A549 (cell line): ENCODE measurements around the gene YIPF5. TPM values are rescaled to one million over a fixed set of nuclear protein-coding genes. Genes with fewer than 3 reads are reported as not detected.
A peak's percentile ranks its signal among the peaks of the same experiment; 100 is the strongest.

ENCODE experiments used
- ATAC-seq, 2 experiments: fragments of 200-7000 bp in 1 of 2; fragments of >200 bp in 1 of 2; cut with Nextera tagmentation in 1 of 2; cut with Tn5 transposase in 1 of 2; 3 replicates each; pipeline versions ENCODE4 v1.8.0 to v1.9.1; 2018 to 2020; ENCODE audit warnings: mild to moderate bottlenecking in 1 of 2, moderate library complexity in 1 of 2
- CTCF ChIA-PET: fragments of 300-600 bp; sonication (Branson Sonifier 250); formaldehyde crosslinking; extraction: SDS; loops from one replicate; lab custom pipeline; 2021; ENCODE audit warnings: antibody characterized with exemption, inconsistent platforms; lab: Yijun Ruan, JAX
- POLR2A ChIA-PET: fragments of 350-600 bp; formaldehyde crosslinking; extraction: SDS; loops from one replicate; lab custom pipeline; 2021; ENCODE audit warnings: antibody characterized with exemption, inconsistent platforms; lab: Yijun Ruan, JAX
- DNase-seq, 2 experiments: peaks; one replicate each; pipeline versions ENCODE4 v3.0.0 to v3.0.0-alpha.2; 2011 to 2016; ENCODE audit warnings: low read depth in 1 of 2, low spot score in 1 of 2
- FAIRE-seq: peaks from 2 replicates; lab custom pipeline; 2011; peaks lifted over from hg19 to GRCh38; lab: Jason Lieb, UNC
- H3K27ac ChIP-seq, 2 experiments: fragments of >200 bp; sonication (Bioruptor Twin); formaldehyde crosslinking; 3 replicates each; pipeline ENCODE4 v1.5.1; 2016 to 2017
- H3K4me1 ChIP-seq: fragments of >200 bp; sonication (Bioruptor Twin); formaldehyde crosslinking; 3 replicates; pipeline ENCODE4 v1.6.1; 2016
- H3K4me2 ChIP-seq: fragments of >200 bp; sonication (Bioruptor Twin); formaldehyde crosslinking; 3 replicates; pipeline ENCODE4 v1.6.1; 2016
- H3K4me3 ChIP-seq: fragments of >200 bp; sonication (Bioruptor Twin); formaldehyde crosslinking; 3 replicates; pipeline ENCODE4 v1.5.1; 2016
- H3K9me3 ChIP-seq: fragments of >200 bp; sonication (Bioruptor Twin); formaldehyde crosslinking; 3 replicates; pipeline ENCODE4 v1.6.1; 2016
- BHLHE40 ChIP-seq: IDR thresholded peaks from 2 replicates; pipeline ENCODE4 v1.6.1; 2012; ENCODE audit warnings: low read depth, low read length, inconsistent platforms
- CBX8 ChIP-seq: fragments of 200-600 bp; sonication (generic); IDR thresholded peaks from 2 replicates; pipeline ENCODE4 v1.6.1; 2016
- CHD4 ChIP-seq: fragments of 200-600 bp; sonication (generic); IDR thresholded peaks from 2 replicates; pipeline ENCODE4 v1.6.1; 2016; ENCODE audit warnings: antibody characterized with exemption, mild to moderate bottlenecking, borderline replicate concordance
- E2F6 ChIP-seq: IDR thresholded peaks from 2 replicates; pipeline ENCODE4 v1.6.1; 2012; ENCODE audit warnings: low read depth, borderline replicate concordance
- EHF ChIP-seq: fragments of 250-450 bp; sonication (Bioruptor Pico); IDR thresholded peaks from 2 replicates; pipeline ENCODE4 v1.5.0; 2020; ENCODE audit warnings: mild to moderate bottlenecking
- ELK1 ChIP-seq: fragments of 150-350 bp; IDR thresholded peaks from 2 replicates; pipeline ENCODE4 v1.6.1; 2014; ENCODE audit warnings: low read depth, mild to moderate bottlenecking, low read length
- FOSB ChIP-seq: fragments of 250-450 bp; sonication (Bioruptor Pico); IDR thresholded peaks from 2 replicates; pipeline ENCODE4 v1.5.0; 2020; ENCODE audit warnings: mild to moderate bottlenecking, moderate library complexity
- FOSL2 ChIP-seq, 2 experiments: fragments of 450-650 bp in 1 of 2; fragments of >200 bp in 1 of 2; sonication (Bioruptor Twin) in 1 of 2; formaldehyde crosslinking; IDR thresholded peaks; 2 replicates each; pipeline versions ENCODE4 v1.5.0 to v1.6.1; 2016 to 2020; ENCODE audit warnings: mild to moderate bottlenecking in 1 of 2, moderate library complexity in 1 of 2
- FOXS1 ChIP-seq: fragments of 250-450 bp; sonication (Bioruptor Pico); IDR thresholded peaks from 2 replicates; pipeline ENCODE4 v1.5.0; 2020; ENCODE audit warnings: mild to moderate bottlenecking, moderate library complexity
- GATA3 ChIP-seq: IDR thresholded peaks from 2 replicates; pipeline ENCODE4 v1.6.1; 2012; ENCODE audit warnings: borderline replicate concordance
- HES2 ChIP-seq: fragments of >200 bp; sonication (Bioruptor Twin); formaldehyde crosslinking; IDR thresholded peaks from 2 replicates; pipeline ENCODE4 v1.6.1; 2016
- HMGXB4 ChIP-seq: fragments of 250-450 bp; sonication (Bioruptor Pico); IDR thresholded peaks from 2 replicates; pipeline ENCODE4 v1.5.0; 2021; ENCODE audit warnings: mild to moderate bottlenecking, moderate library complexity, borderline replicate concordance
- JUNB ChIP-seq: fragments of >200 bp; sonication (Bioruptor Twin); formaldehyde crosslinking; IDR thresholded peaks from 2 replicates; pipeline ENCODE4 v1.6.1; 2016
- KDM1A ChIP-seq: fragments of 200-600 bp; sonication (generic); IDR thresholded peaks from 2 replicates; pipeline ENCODE4 v1.6.1; 2016; ENCODE audit warnings: low read depth, mild to moderate bottlenecking
- MAFK ChIP-seq: fragments of 450-650 bp; IDR thresholded peaks from 2 replicates; pipeline ENCODE4 v1.6.1; 2014; ENCODE audit not compliant: partially characterized antibody
- MAX ChIP-seq: IDR thresholded peaks from 2 replicates; pipeline ENCODE4 v1.6.1; 2012
- NPAS2 ChIP-seq: fragments of 250-450 bp; sonication (Bioruptor Pico); IDR thresholded peaks from 2 replicates; pipeline ENCODE4 v1.8.0; 2022; ENCODE audit warnings: mild to moderate bottlenecking, moderate library complexity, borderline replicate concordance
- PHF8 ChIP-seq: fragments of 200-600 bp; sonication (generic); IDR thresholded peaks from 2 replicates; pipeline ENCODE4 v1.6.1; 2016; ENCODE audit warnings: low read depth, mild to moderate bottlenecking, antibody characterized with exemption, moderate library complexity, borderline replicate concordance
- POLR2A ChIP-seq: IDR thresholded peaks from 2 replicates; pipeline ENCODE4 v1.6.1; 2012; ENCODE audit warnings: mild to moderate bottlenecking, low read length
- RFX5 ChIP-seq: fragments of 450-650 bp; IDR thresholded peaks from 2 replicates; pipeline ENCODE4 v1.7.1; 2014; ENCODE audit warnings: antibody characterized with exemption, mild to moderate bottlenecking, moderate library complexity
- SMC3 ChIP-seq: fragments of >200 bp; sonication (Bioruptor Twin); formaldehyde crosslinking; IDR thresholded peaks from 3 replicates; pipeline ENCODE4 v1.6.1; 2018; ENCODE audit warnings: inconsistent platforms
- TFCP2L1 ChIP-seq: fragments of 250-450 bp; sonication (Bioruptor Pico); IDR thresholded peaks from 2 replicates; pipeline ENCODE4 v1.5.0; 2021; ENCODE audit warnings: mild to moderate bottlenecking
- USF2 ChIP-seq: fragments of 450-650 bp; IDR thresholded peaks from 2 replicates; pipeline ENCODE4 v1.6.1; 2014; ENCODE audit warnings: antibody characterized with exemption
- ZNF302 ChIP-seq: fragments of 250-450 bp; sonication (Bioruptor Pico); IDR thresholded peaks from 2 replicates; pipeline ENCODE4 v1.9.0; 2021; ENCODE audit warnings: inconsistent platforms, mild to moderate bottlenecking, moderate library complexity
- WGBS: methylation state at CpG from one replicate; pipeline ENCODE4 v1.1.6; 2017; ENCODE audit errors: missing lambda C conversion rate; 5-methylcytosine and 5-hydroxymethylcytosine counted together
- polyA plus RNA-seq, 4 experiments: library from polyadenylated mRNA; depleted of rRNA in 3 of 4; stranded (reverse); fragments of >200 nt; fragmentation: RNase III in 1 of 4; extraction: RNeasy Plus Mini Kit Qiagen cat#74134 plus additional on column Dnase treatment in 1 of 4; gene quantifications; 2 replicates in 3 of 4; 3 replicates in 1 of 4; pipeline ENCODE4 v1.2.3, GENCODE V29; 2011 to 2017

YIPF5 gene
- polyA plus RNA-seq, 2 of the 4 experiments (the other 2 are of a cell fraction), result 54.9 to 80.2 TPM

GRCh38 chr5:144133050-144133633 lies 37.3 kb downstream of the YIPF5 start:
- Histone ChIP-seq H3K4me3 (no peak overlapping the region), H3K27ac (no peak overlapping the region), H3K4me2 (no peak overlapping the region), H3K4me1 (no peaks in the 10 kb centered on the region), H3K9me3 (no peaks in the 10 kb centered on the region)
- no peak for ATAC-seq
- ChIA-PET POLR2A (no interaction called here), CTCF (interaction anchor here (0.7 to 5.0 kb wide), 3 partner anchors 9 to 308 kb away, joined by 3 to 37 read pairs (median 3); no protein-coding TSS in a partner anchor)
- FAIRE-seq, result peak; percentile 43
- 79% methylated on average over 4 of the region's 4 CpGs for WGBS
- DNase-seq, result no peak
- peak; percentile 62 for TF ChIP-seq MAFK
- no peak for TF ChIP-seq CBX8
- no peak for TF ChIP-seq KDM1A

- Histone ChIP-seq H3K9me3 (no peaks in the 10 kb centered on the region), H3K4me3 (no peak overlapping the region), H3K27ac (no peak overlapping the region), H3K4me2 (no peak overlapping the region), H3K4me1 (no peaks in the 10 kb centered on the region)
- no peak for ATAC-seq
- FAIRE-seq, result no peak
- WGBS, result 66% methylated on average over 4 of the region's 4 CpGs
- no peak for TF ChIP-seq POLR2A
- no peak for TF ChIP-seq SMC3
- TF ChIP-seq CBX8, result no peak
- TF ChIP-seq RFX5, result no peak
- TF ChIP-seq NPAS2 (CRISPR knock-in tag), result no peak
- TF ChIP-seq FOSB (CRISPR knock-in tag), result no peak
- TF ChIP-seq ELK1, result no peak
- TF ChIP-seq CHD4, result no peak
- no peak for TF ChIP-seq TFCP2L1 (CRISPR knock-in tag)
- no peak for TF ChIP-seq BHLHE40
- TF ChIP-seq FOXS1 (CRISPR knock-in tag), result no peak
- POLR2A ChIA-PET, result no interaction called here
- DNase-seq, result no peak
- CTCF ChIA-PET, result interaction anchor here (0.7 to 5.0 kb wide), 2 partner anchors 11 to 24 kb away, joined by 3 to 37 read pairs; no protein-coding TSS in a partner anchor
Measured at GRCh38 chr5:144131261-144131660, 39.2 kb downstream of the YIPF5 start.

GRCh38 chr5:144130306-144130705 lies 40.2 kb downstream of the YIPF5 start:
- WGBS, result 59% methylated on average over 4 of the region's 4 CpGs
- ChIA-PET POLR2A (no interaction called here), CTCF (interaction anchor here (5.0 kb wide), 1 partner anchor 12 kb away, joined by 37 read pairs; no protein-coding TSS in a partner anchor)
- no peak for ATAC-seq
- Histone ChIP-seq H3K9me3 (no peaks in the 10 kb centered on the region), H3K27ac (no peak overlapping the region), H3K4me2 (no peak overlapping the region), H3K4me3 (no peak overlapping the region), H3K4me1 (no peaks in the 10 kb centered on the region)
- TF ChIP-seq USF2 (no peak), ELK1 (0 out of 2 replicates have a peak, but pooled peaks have one; percentile 12)
- FAIRE-seq, result no peak
- DNase-seq, result no peak

GRCh38 chr5:144128844-144129243 lies 41.6 kb downstream of the YIPF5 start:
- DNase-seq (no peak), FAIRE-seq (no peak), ATAC-seq (no peak)
- no peak overlapping the region for H3K27ac ChIP-seq
- WGBS, result 88% methylated on average over 4 of the region's 4 CpGs
- no peaks in the 10 kb centered on the region for H3K4me1 ChIP-seq
- H3K4me3 ChIP-seq, result no peak overlapping the region
- H3K9me3 ChIP-seq, result no peaks in the 10 kb centered on the region
- no peak overlapping the region for H3K4me2 ChIP-seq
- no peak for TF ChIP-seq PHF8
- no peak for TF ChIP-seq RFX5
- no peak for TF ChIP-seq E2F6
- no peak for TF ChIP-seq ZNF302
- no peak for TF ChIP-seq HMGXB4 (CRISPR knock-in tag)
- TF ChIP-seq FOSL2 (IDR thresholded peaks at IDR 0.05), result no peak
- no peak for TF ChIP-seq FOSL2 (CRISPR knock-in tag; IDR thresholded peaks at IDR 0.05)
- no peak for TF ChIP-seq GATA3
- no peak for TF ChIP-seq EHF
- no peak for TF ChIP-seq HES2
- no peak for TF ChIP-seq JUNB
- TF ChIP-seq MAX, result no peak
- ChIA-PET POLR2A (no interaction called here), CTCF (interaction anchor here (1.6 kb wide), 1 partner anchor 14 kb away, joined by 5 read pairs; no protein-coding TSS in a partner anchor)
